ENCODE measurements around the gene MAP3K10. TPM values are rescaled to one million over a fixed set of nuclear protein-coding genes. Genes with fewer than 3 reads are reported as not detected.

Gene MAP3K10
- total and polyA plus RNA-seq, 2 of the 4 experiments (the other 2 are of a cell fraction), result 1.8 to 5.5 TPM

DNA sequence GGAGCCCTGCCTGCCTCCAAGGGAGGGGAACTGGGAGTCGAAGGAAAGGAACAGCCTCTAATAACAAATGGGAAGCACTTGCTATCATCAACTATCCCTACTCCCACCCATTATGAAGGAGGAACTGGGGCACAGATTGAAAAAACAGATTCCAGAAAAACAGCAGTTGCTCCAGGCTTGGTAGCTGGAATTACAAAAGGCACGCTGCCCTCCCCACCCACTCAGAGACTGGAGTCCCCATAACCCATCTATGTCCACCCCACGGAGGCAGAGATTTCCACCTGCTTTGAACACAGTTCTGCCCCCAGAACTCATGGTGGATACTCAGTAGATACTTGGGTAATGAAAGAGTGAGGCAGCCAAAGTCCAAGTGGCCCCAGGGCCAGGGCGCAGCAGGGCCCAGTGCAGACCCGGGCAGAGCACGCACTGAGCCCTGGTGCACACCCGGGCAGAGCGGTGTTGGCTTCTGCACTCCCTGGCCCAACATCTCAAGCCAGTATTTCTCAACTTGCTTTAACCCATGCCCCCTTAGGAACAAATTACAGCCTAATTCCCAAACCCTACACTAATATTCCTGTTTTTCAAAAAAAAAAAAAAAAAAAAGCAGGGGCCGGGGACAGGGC, 54.4 kb downstream of the MAP3K10 start:
- H4K5ac ChIP-seq (ENCODE audit: low read depth, low read length), result no peak overlapping the region
- no peak overlapping the region for H3K27ac ChIP-seq (ENCODE audit: insufficient read depth, low read length)
- no peak overlapping the region for H3K18ac ChIP-seq (ENCODE audit: low read depth, low read length)
- no peaks in the 10 kb centered on the region for H3K9me3 ChIP-seq (ENCODE audit: control insufficient read depth, insufficient read depth, low read length)
- no peak overlapping the region for H4K8ac ChIP-seq (ENCODE audit: low read depth in 2 of 2, low read length in 2 of 2)
- no peak overlapping the region for H2BK120ac ChIP-seq (ENCODE audit: low read depth, low read length)
- no peaks in the 10 kb centered on the region for H3K4me1 ChIP-seq (ENCODE audit: control insufficient read depth, insufficient read depth, low read length)
- no peak overlapping the region for H2AFZ ChIP-seq (replicated peaks; ENCODE audit: low read length, poor library complexity)
- TF ChIP-seq, protein P1, sequence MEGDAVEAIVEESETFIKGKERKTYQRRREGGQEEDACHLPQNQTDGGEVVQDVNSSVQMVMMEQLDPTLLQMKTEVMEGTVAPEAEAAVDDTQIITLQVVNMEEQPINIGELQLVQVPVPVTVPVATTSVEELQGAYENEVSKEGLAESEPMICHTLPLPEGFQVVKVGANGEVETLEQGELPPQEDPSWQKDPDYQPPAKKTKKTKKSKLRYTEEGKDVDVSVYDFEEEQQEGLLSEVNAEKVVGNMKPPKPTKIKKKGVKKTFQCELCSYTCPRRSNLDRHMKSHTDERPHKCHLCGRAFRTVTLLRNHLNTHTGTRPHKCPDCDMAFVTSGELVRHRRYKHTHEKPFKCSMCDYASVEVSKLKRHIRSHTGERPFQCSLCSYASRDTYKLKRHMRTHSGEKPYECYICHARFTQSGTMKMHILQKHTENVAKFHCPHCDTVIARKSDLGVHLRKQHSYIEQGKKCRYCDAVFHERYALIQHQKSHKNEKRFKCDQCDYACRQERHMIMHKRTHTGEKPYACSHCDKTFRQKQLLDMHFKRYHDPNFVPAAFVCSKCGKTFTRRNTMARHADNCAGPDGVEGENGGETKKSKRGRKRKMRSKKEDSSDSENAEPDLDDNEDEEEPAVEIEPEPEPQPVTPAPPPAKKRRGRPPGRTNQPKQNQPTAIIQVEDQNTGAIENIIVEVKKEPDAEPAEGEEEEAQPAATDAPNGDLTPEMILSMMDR (conservative IDR thresholded peaks at IDR 0.05; ENCODE audit: low read depth, low read length), result no peak
- TF ChIP-seq, protein P2, sequence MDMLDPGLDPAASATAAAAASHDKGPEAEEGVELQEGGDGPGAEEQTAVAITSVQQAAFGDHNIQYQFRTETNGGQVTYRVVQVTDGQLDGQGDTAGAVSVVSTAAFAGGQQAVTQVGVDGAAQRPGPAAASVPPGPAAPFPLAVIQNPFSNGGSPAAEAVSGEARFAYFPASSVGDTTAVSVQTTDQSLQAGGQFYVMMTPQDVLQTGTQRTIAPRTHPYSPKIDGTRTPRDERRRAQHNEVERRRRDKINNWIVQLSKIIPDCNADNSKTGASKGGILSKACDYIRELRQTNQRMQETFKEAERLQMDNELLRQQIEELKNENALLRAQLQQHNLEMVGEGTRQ (IDR thresholded peaks at IDR 0.05; ENCODE audit: low read depth, low read length), result no peak
- TF ChIP-seq MXI1 (IDR thresholded peaks at IDR 0.05; ENCODE audit: borderline replicate concordance, low read depth, low read length), result no peak
- no peak for TF ChIP-seq POLR2A (IDR thresholded peaks at IDR 0.05; ENCODE audit: low read depth, low read length)
- TF ChIP-seq CHD1 (IDR thresholded peaks at IDR 0.05; ENCODE audit: low read depth, low read length), result no peak
- TF ChIP-seq MAZ (IDR thresholded peaks at IDR 0.05; ENCODE audit: borderline replicate concordance, low read depth, low read length), result no peak
- no peak for TF ChIP-seq MAFK (IDR thresholded peaks at IDR 0.05; ENCODE audit: low read depth, low read length)
- TF ChIP-seq BHLHE40 (IDR thresholded peaks at IDR 0.05; ENCODE audit: low read depth, low read length), result no peak
- no peak for TF ChIP-seq NFE2L2 (IDR thresholded peaks at IDR 0.05; ENCODE audit: low read depth, low read length)
- no peak for TF ChIP-seq CEBPB (IDR thresholded peaks at IDR 0.05; ENCODE audit: low read depth, low read length)
- H3K9me1 ChIP-seq (ENCODE audit: insufficient read depth, low read length), result peaks cover 17% of the 10 kb centered on the region
- in situ Hi-C loops (cut with MboI; ENCODE audit: low sequenced_read_pairs), result no loop called here
- no peaks in the 10 kb centered on the region for H3K27me3 ChIP-seq (ENCODE audit: control insufficient read depth, insufficient read depth, low read length)
- 100% methylated on average over 1 of the region's 9 CpGs; no CpG with 5 or more reads in 1 of the 2 experiments for WGBS, 2 experiments (ENCODE audit: extremely low coverage in 2 of 2, insufficient read length in 1 of 2)
- DNase-seq (no peak), ATAC-seq (ENCODE audit: low read depth) (no peak)
- ChIA-PET POLR2A (ENCODE audit: unreplicated experiment) (no interaction called here), CTCF (interaction anchor here (0.6 kb wide), 1 partner anchor 107 kb away, joined by 3 read pairs; no protein-coding TSS in a partner anchor)
- H3K23ac ChIP-seq (ENCODE audit: low read depth, low read length), result no peak overlapping the region
- BruUV-seq (replicated peaks), result no TSS peak
- H4K91ac ChIP-seq (ENCODE audit: insufficient read depth, low read depth, low read length), result no peak overlapping the region
- no peak overlapping the region for H2AK9ac ChIP-seq (replicated peaks; ENCODE audit: low read depth, low read length, poor library complexity)
- no peak overlapping the region for H2BK5ac ChIP-seq (ENCODE audit: low read depth, low read length, poor library complexity, severe bottlenecking)
- H3K4me2 ChIP-seq (ENCODE audit: low read depth, low read length), result no peak overlapping the region
- dilution Hi-C loops (cut with HindIII; ENCODE audit: low sequenced_read_pairs, unreplicated experiment), result no loop called here
- no peak overlapping the region for H3K56ac ChIP-seq (ENCODE audit: extremely low read depth, insufficient read depth, low read length)
- H3K4ac ChIP-seq (ENCODE audit: low read depth, low read length), result no peak overlapping the region
- no peak overlapping the region for H3K9ac ChIP-seq (ENCODE audit: low read depth, low read length)
- peaks cover 15% of the 10 kb centered on the region for H4K20me1 ChIP-seq (ENCODE audit: insufficient read depth, low read length)
- peaks cover 23% of the 10 kb centered on the region for H3K36me3 ChIP-seq (ENCODE audit: control insufficient read depth, insufficient read depth, low read length)
- peaks cover 20 to 56% of the 10 kb centered on the region in 2 experiments for H3K79me1 ChIP-seq (ENCODE audit: low read depth in 1 of 2, low read length in 2 of 2)
- H2BK15ac ChIP-seq (ENCODE audit: low read depth, low read length), result no peak overlapping the region
- no peak overlapping the region for H2BK20ac ChIP-seq (ENCODE audit: low read depth, low read length)
- intact Hi-C loops (cut with micrococcal nuclease), result no loop called here
- H2AK5ac ChIP-seq (ENCODE audit: low read depth, low read length), result no peak overlapping the region
- no peak overlapping the region for H3K14ac ChIP-seq (replicated peaks; ENCODE audit: low read depth, low read length)
- H3K4me3 ChIP-seq (ENCODE audit: insufficient read depth, low read depth, low read length), result no peak overlapping the region
